Testis (tissue), 3 donors: ENCODE data around the gene TPPP. TPM values are rescaled to one million over a fixed set of nuclear protein-coding genes. Genes with fewer than 3 reads are reported as not detected.

Experiments
- DNase-seq: peaks from one replicate; pipeline ENCODE4 v3.0.0-alpha.2; 2019
- H3K27ac ChIP-seq, 2 donors: fragments of 200-600 bp; sonication (generic); one replicate each; pipeline ENCODE4 v1.5.1; 2019
- H3K27me3 ChIP-seq: fragments of 200-600 bp; sonication (generic); one replicate; pipeline ENCODE4 v1.5.1; 2019
- H3K36me3 ChIP-seq: fragments of 200-600 bp; sonication (generic); one replicate; pipeline ENCODE4 v1.5.1; 2017; ENCODE audit warnings: low read depth; ENCODE audit errors: missing control alignments
- H3K4me1 ChIP-seq: fragments of 200-600 bp; sonication (generic); one replicate; pipeline ENCODE4 v1.5.1; 2019
- H3K4me3 ChIP-seq, 2 donors: fragments of 200-600 bp; sonication (generic); one replicate each; pipeline ENCODE4 v1.5.1; 2017 to 2019
- H3K9me3 ChIP-seq: fragments of 200-600 bp; sonication (generic); one replicate; pipeline ENCODE4 v1.5.1; 2017
- POLR2A ChIP-seq: fragments of 450-650 bp; IDR thresholded peaks from one replicate; pipeline ENCODE4 v1.6.1; 2017; ENCODE audit warnings: antibody characterized with exemption, mild to moderate bottlenecking, moderate library complexity
- WGBS, 2 donors: methylation state at CpG; one replicate each; pipeline ENCODE4 v1.1.5; 2018; 5-methylcytosine and 5-hydroxymethylcytosine counted together
- intact Hi-C: fragments of 100-400 bp; cut with DNase I; formaldehyde crosslinking; loops from one replicate; pipeline ENCODE4 v1.15.1; 2023; ENCODE audit warnings: low total_unique reads
- polyA plus RNA-seq: library from polyadenylated mRNA; stranded (reverse); fragments of 350-450 nt; fragmentation: Illumina TruSeq; extraction: RNeasy Lipid Tissue Mini Kit (QIAGEN cat#74804); gene quantifications from one replicate; pipeline ENCODE4 v1.2.3, GENCODE V29; 2014; ENCODE audit warnings: low read depth, low replicate concordance; ENCODE audit not compliant: insufficient read depth
- total RNA-seq, 2 donors: library from RNA; depleted of rRNA; stranded (reverse); fragments of >200 nt; gene quantifications; one replicate each; pipeline ENCODE4 v1.2.3, GENCODE V29; 2016
- TF ChIP-seq, protein P1 (sequence below), 3 experiments: fragments of 450-650 bp in 2 of 3; fragments of 200-600 bp in 1 of 3; sonication (generic) in 1 of 3; IDR thresholded peaks; one replicate each; pipeline ENCODE4 v1.5.1; 2016 to 2019; ENCODE audit warnings: antibody characterized with exemption in 3 of 3, mild to moderate bottlenecking in 2 of 3, moderate library complexity in 1 of 3

TPPP gene
- total and polyA plus RNA-seq, 3 donors from 2014 or later = 2.9 to 5.7 (median 3.8) TPM

DNA sequence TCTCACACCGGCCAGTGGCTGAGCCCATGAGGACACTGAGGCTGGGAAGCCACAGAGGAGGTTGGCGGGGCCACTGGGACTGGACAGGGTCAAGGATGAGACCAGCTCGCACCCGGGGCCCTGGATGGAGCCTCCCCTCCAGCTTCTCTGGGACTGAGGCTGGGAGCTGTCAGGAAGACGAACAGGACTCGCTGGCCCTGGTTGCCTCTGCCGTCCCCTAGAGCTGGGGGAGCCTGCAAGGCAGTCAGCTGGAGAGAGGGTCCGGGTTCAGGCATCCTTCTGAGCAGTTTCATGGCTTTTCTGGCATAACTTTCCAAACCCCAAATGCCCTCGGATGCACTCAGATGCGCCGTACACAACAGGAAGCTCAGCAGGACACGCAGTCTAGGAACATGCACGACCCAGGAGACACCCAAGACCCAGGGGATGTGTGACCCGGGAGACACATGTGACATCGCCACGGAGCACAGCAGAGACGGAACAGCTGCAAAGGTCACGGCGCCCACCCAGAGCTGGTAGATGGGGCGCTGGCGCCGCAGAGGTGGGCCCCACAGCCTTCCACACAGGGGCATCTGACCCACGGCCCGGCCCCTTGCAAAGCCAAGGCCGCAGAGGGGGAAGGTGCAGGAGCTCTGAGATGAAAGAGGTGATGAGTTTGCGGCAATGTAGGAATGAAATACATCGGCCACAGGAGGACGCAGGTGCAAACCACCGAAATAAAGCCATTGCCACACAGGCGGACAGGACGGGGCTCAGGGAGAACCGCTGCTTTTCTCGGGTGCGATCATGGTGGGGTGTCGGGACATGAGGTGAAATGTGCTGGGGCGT lies 17.1 kb downstream of the TPPP start:
- intact Hi-C loops = no loop called here
- no peak for TF ChIP-seq POLR2A
- TF ChIP-seq, protein P1, sequence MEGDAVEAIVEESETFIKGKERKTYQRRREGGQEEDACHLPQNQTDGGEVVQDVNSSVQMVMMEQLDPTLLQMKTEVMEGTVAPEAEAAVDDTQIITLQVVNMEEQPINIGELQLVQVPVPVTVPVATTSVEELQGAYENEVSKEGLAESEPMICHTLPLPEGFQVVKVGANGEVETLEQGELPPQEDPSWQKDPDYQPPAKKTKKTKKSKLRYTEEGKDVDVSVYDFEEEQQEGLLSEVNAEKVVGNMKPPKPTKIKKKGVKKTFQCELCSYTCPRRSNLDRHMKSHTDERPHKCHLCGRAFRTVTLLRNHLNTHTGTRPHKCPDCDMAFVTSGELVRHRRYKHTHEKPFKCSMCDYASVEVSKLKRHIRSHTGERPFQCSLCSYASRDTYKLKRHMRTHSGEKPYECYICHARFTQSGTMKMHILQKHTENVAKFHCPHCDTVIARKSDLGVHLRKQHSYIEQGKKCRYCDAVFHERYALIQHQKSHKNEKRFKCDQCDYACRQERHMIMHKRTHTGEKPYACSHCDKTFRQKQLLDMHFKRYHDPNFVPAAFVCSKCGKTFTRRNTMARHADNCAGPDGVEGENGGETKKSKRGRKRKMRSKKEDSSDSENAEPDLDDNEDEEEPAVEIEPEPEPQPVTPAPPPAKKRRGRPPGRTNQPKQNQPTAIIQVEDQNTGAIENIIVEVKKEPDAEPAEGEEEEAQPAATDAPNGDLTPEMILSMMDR (IDR thresholded peaks at IDR 0.05) = no peak
- WGBS, 2 donors = 76 to 82% methylated on average over 32 to 36 of the region's 36 CpGs
- H3K36me3 ChIP-seq = no peaks in the 10 kb centered on the region
- peak; percentile 11 for DNase-seq
- H3K9me3 ChIP-seq = no peaks in the 10 kb centered on the region
- no peak overlapping the region for H3K27ac ChIP-seq
- no peaks in the 10 kb centered on the region for H3K27me3 ChIP-seq
- H3K4me3 ChIP-seq = no peak overlapping the region
- H3K4me1 ChIP-seq = peaks cover 32% of the 10 kb centered on the region

DNA sequence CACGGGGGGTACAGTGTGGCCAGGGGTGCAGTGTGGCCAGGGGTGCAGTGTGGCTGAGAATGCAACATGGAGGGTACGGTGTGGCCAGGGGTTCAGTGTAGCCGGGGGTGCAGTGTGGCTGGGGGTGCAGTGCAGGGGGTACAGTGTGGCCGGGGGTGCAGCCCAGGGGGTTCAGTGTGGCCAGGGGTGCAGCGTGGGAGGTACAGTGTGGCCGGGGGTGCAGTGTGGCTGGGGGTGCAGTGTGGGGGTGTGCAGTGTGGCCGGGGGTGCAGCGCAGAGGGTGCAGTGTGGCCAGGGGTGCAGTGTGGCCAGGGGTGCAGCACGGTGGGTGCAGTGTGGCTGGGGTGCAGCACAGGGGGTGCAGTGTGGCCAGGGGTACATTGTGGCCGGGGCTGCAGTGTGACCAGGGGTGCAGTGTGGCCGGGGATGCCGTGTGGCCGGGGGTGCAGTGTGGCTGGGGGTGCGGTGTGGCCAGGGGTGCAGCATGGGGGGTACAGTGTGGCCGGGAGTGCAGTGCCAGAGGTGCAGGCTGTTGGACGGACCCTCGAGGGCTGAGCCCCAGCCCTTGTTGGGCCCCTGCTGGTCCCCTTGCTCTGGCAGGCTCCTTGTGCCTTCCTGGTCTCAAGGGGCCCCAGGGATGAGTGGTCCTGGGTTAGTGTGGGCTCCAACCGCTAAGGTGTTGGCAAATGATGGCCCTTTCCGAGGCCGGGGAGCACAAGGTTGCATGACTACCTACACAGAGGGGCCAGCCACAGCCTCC lies 17.9 kb downstream of the TPPP start:
- intact Hi-C loops = no loop called here
- no peak overlapping the region for H3K27ac ChIP-seq
- WGBS, 2 donors = 63 to 78% methylated on average over 7 to 20 of the region's 20 CpGs

DNA sequence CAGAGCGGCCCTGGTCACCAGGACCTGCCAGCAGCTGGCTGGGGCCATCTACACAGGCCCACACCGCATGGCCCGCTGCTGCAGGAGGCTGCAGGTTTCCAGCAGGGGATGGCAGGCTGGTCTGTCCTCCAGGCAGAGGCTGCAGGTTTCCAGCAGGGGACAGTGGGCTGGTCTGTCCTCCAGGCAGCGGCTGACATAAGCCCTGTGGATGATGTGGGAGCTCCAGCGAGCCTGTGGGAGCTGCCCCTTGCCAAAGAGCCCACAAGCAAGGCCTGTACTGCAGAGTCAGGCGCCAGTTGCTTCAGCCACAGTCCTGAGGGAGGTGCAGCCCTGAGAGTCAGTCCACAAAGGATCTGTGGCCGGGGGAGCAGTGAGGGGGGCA lies 18.5 kb downstream of the TPPP start:
- H3K36me3 ChIP-seq = no peaks in the 10 kb centered on the region
- intact Hi-C loops = loop anchor here (5.0 kb wide), 1 partner anchor 233 kb away; no protein-coding TSS in a partner anchor
- peaks cover 32% of the 10 kb centered on the region for H3K4me1 ChIP-seq
- H3K9me3 ChIP-seq = no peaks in the 10 kb centered on the region
- 51% methylated on average over 6 of the region's 7 CpGs; no CpG with 5 or more reads in 1 of the 2 donors for WGBS, 2 donors
- no peak for TF ChIP-seq POLR2A
- TF ChIP-seq, protein P1 (IDR thresholded peaks at IDR 0.05) = no peak
- DNase-seq = peak; percentile 34
- no peak overlapping the region for H3K27ac ChIP-seq
- no peaks in the 10 kb centered on the region for H3K27me3 ChIP-seq
- H3K4me3 ChIP-seq = no peak overlapping the region

More for the DNA sequence above, 17.9 kb downstream of the TPPP start:
- Histone ChIP-seq H3K36me3 (no peaks in the 10 kb centered on the region), H3K27me3 (no peaks in the 10 kb centered on the region), H3K4me3 (no peak overlapping the region), H3K9me3 (no peaks in the 10 kb centered on the region), H3K4me1 (peaks cover 32% of the 10 kb centered on the region)
- TF ChIP-seq, protein P1 (IDR thresholded peaks at IDR 0.05) = no peak
- no peak for TF ChIP-seq POLR2A
- DNase-seq = peak; percentile 12

DNA sequence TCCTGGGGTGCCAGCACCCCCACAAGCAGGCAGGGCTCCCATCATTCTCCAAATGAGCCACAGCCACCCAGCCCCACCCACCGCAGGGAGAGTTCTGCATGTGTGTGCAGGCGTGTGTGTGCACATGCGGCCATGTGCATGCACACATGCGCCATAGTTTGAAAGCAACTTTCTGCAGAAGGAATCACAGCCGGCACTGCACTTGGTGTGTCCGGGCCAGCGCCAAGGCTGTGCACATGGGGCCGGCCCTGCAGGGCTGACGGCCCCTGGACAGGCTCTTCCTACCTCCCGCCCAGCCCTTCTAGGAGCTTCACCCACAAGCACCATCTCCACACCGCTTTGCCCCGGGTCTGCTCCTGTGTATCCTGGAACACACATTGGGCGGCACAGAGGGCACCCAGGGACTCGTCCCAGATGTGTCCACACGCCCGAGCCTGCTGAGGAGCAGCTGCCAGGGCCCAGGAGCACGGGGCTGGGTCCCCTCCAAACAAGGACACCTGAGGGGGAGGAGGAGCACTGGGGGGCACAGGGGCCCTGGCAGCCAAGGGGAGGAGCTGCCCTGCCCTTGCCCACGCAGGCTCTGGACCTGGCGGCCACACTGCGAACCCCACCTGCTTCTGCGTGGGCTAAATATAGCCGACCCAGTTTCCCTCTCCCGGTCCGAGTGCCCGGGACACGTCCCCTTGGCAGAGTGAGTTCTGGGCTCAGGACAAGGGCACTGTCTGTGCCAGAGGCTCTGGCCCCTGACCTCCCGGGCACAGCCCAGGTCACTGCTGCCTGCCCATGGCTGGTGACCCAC lies 19.1 kb downstream of the TPPP start:
- WGBS, 2 donors = 33 to 37% methylated on average over 1 to 26 of the region's 27 CpGs
- Histone ChIP-seq H3K4me3 (no peak overlapping the region), H3K36me3 (no peaks in the 10 kb centered on the region), H3K27ac (no peak overlapping the region), H3K27me3 (no peaks in the 10 kb centered on the region), H3K4me1 (peaks cover 32% of the 10 kb centered on the region), H3K9me3 (no peaks in the 10 kb centered on the region)
- peak; percentile 21 for DNase-seq
- TF ChIP-seq, protein P1 (IDR thresholded peaks at IDR 0.05) = no peak
- TF ChIP-seq POLR2A = no peak
- intact Hi-C loops = loop anchor here (5.0 kb wide), 1 partner anchor 233 kb away; no protein-coding TSS in a partner anchor
